D721Med (cell line): ENCODE results near the gene NOL6.

ENCODE experiments used
- DNase-seq: peaks from one replicate; pipeline ENCODE4 v3.0.0; 2011; ENCODE audit warnings: low spot score; ENCODE audit not compliant: insufficient read length
- FAIRE-seq: peaks from 2 replicates; lab custom pipeline; 2011; peaks lifted over from hg19 to GRCh38; lab: Jason Lieb, UNC
- CTCF ChIP-seq: IDR thresholded peaks from 2 replicates; pipeline ENCODE4 v1.5.1; 2012; ENCODE audit warnings: mild to moderate bottlenecking, control low read depth; ENCODE audit not compliant: insufficient read depth; ENCODE audit errors: missing control alignments

The NOL6 gene

GRCh38 chr9:33446946-33447798 lies 26.6 kb downstream of the NOL6 start, which contains the start of gene AQP3:
Gene AQP3, minus strand, starts transcription at chr9:33447593. Its CDS starts 63 bp downstream, at chr9:33447530.
- DNase-seq (peak; percentile 81), FAIRE-seq (no peak)
- peak; percentile 12 for TF ChIP-seq CTCF

- no peak for TF ChIP-seq CTCF
- DNase-seq = no peak
- no peak for FAIRE-seq
Observed at GRCh38 chr9:33446240-33446945, 27.3 kb downstream of the NOL6 start.

- TF ChIP-seq CTCF = no peak
- no peak for DNase-seq
- FAIRE-seq = no peak
Observed at GRCh38 chr9:33445389-33446239, 28.1 kb downstream of the NOL6 start.

- DNase-seq (no peak), FAIRE-seq (no peak)
- TF ChIP-seq CTCF = no peak
Observed at GRCh38 chr9:33443464-33444154, 30.1 kb downstream of the NOL6 start.

- FAIRE-seq = no peak
- TF ChIP-seq CTCF = no peak
- DNase-seq = no peak
Observed at GRCh38 chr9:33443047-33443446, 30.7 kb downstream of the NOL6 start.

GRCh38 chr9:33442125-33442524 lies 31.6 kb downstream of the NOL6 start:
- FAIRE-seq = no peak
- no peak for TF ChIP-seq CTCF
- no peak for DNase-seq
